K562 (cell line): ENCODE measurements around the gene CLSTN2. TPM values are rescaled to one million over a fixed set of nuclear protein-coding genes. Genes with fewer than 3 reads are reported as not detected.

Experiments used
- ATAC-seq: fragments of 200-7000 bp; cut with Tn5 transposase; 3 replicates; pipeline ENCODE4 v1.9.1; 2020; ENCODE audit warnings: moderate library complexity
- BruUV-seq: library from RNA; stranded (reverse); fragments of 400-500 nt; replicated peaks from 2 replicates; lab custom pipeline; 2021; lab: Mats Ljungman, UMichigan
- CTCF ChIA-PET: fragments of 300-600 bp; formaldehyde crosslinking; extraction: SDS; loops from one replicate; lab custom pipeline; 2021; ENCODE audit warnings: low intra/inter-chr PET ratio; lab: Yijun Ruan, JAX
- POLR2A ChIA-PET: fragments of 300-600, 350-650 bp; sonication (Branson Sonifier 250); formaldehyde crosslinking; extraction: SDS; loops from one replicate; lab custom pipeline; 2021; ENCODE audit warnings: antibody characterized with exemption, inconsistent platforms; lab: Yijun Ruan, JAX
- DNase-seq, 4 experiments: peaks; one replicate each; pipeline versions ENCODE4 v3.0.0 to v3.0.0-alpha.2; 2011 to 2018; ENCODE audit warnings: low spot score in 3 of 4, mixed read lengths in 3 of 4; ENCODE audit errors: extremely low read depth in 1 of 4
- FAIRE-seq: peaks from 2 replicates; lab custom pipeline; 2011; peaks lifted over from hg19 to GRCh38; lab: Jason Lieb, UNC
- H2AFZ ChIP-seq: 2 replicates; pipeline ENCODE4 v1.6.0; 2011; ENCODE audit warnings: low read depth, low read length, control low read depth, inconsistent platforms
- H3K27ac ChIP-seq: fragments of 200-600 bp; 3 replicates; pipeline ENCODE4 v1.8.0; 2011; ENCODE audit warnings: low read depth, mild to moderate bottlenecking, control low read depth, inconsistent platforms, low read length, moderate library complexity, mixed read lengths; ENCODE audit errors: extremely low read depth
- H3K27me3 ChIP-seq, 2 experiments: fragments of 300-600 bp in 1 of 2; 2 replicates in 1 of 2; 3 replicates in 1 of 2; pipeline versions ENCODE4 v1.6.0 to v1.8.0; 2011; ENCODE audit warnings: inconsistent platforms in 2 of 2, low read length in 2 of 2, mild to moderate bottlenecking in 1 of 2, mixed read lengths in 1 of 2, moderate library complexity in 1 of 2; ENCODE audit not compliant: control insufficient read depth in 2 of 2, insufficient read depth in 2 of 2
- H3K36me3 ChIP-seq: fragments of 300-600 bp; 3 replicates; pipeline ENCODE4 v1.8.0; 2011; ENCODE audit warnings: mild to moderate bottlenecking, low read length, inconsistent platforms; ENCODE audit not compliant: control insufficient read depth, insufficient read depth
- H3K4me1 ChIP-seq, 2 experiments: fragments of 200-600 bp in 1 of 2; replicated peaks in 1 of 2; 2 replicates in 1 of 2; 3 replicates in 1 of 2; pipeline versions ENCODE4 v1.5.1 to v1.8.0; 2011; ENCODE audit warnings: inconsistent platforms in 2 of 2, low read length in 2 of 2, mild to moderate bottlenecking in 1 of 2, mixed read lengths in 1 of 2, moderate library complexity in 1 of 2; ENCODE audit not compliant: control insufficient read depth in 2 of 2, insufficient read depth in 2 of 2
- H3K4me2 ChIP-seq: 2 replicates; pipeline ENCODE4 v1.6.1; 2011; ENCODE audit warnings: low read length, control low read depth, inconsistent platforms, mixed read lengths; ENCODE audit not compliant: insufficient read depth
- H3K4me3 ChIP-seq: fragments of 200-600 bp; sonication (generic), shearing (Covaris generic); 2 replicates; pipeline ENCODE4 v1.5.1; 2016; ENCODE audit warnings: control low read depth, inconsistent platforms
- H3K79me2 ChIP-seq: fragments of 200-600 bp; 3 replicates; pipeline ENCODE4 v1.8.0; 2011; ENCODE audit warnings: low read length, inconsistent platforms; ENCODE audit not compliant: control insufficient read depth, insufficient read depth
- H3K9ac ChIP-seq, 2 experiments: 2 replicates each; pipeline versions ENCODE4 v1.6.0 to v1.6.1; 2011; ENCODE audit warnings: low read depth in 2 of 2, low read length in 2 of 2, control low read depth in 1 of 2, inconsistent platforms in 1 of 2, mild to moderate bottlenecking in 1 of 2, mixed read lengths in 1 of 2; ENCODE audit not compliant: insufficient read depth in 1 of 2
- H3K9me1 ChIP-seq: one replicate; pipeline ENCODE4 v1.6.0; 2011; ENCODE audit warnings: inconsistent platforms, mild to moderate bottlenecking, low read length, moderate library complexity; ENCODE audit not compliant: control insufficient read depth, insufficient read depth
- H3K9me3 ChIP-seq: replicated peaks from 2 replicates; pipeline ENCODE4 v1.5.1; 2011; ENCODE audit warnings: low read depth, low read length, inconsistent platforms; ENCODE audit not compliant: control insufficient read depth, insufficient read depth
- H4K20me1 ChIP-seq: replicated peaks from 2 replicates; pipeline ENCODE4 v1.6.1; 2011; ENCODE audit warnings: low read length, inconsistent platforms, mixed read lengths; ENCODE audit not compliant: control insufficient read depth, insufficient read depth
- CTBP1 ChIP-seq: fragments of 450-650 bp; IDR thresholded peaks from 2 replicates; pipeline ENCODE4 v1.6.1; 2016; ENCODE audit warnings: borderline replicate concordance
- ERF ChIP-seq: fragments of 450-650 bp; formaldehyde crosslinking; IDR thresholded peaks from 2 replicates; pipeline ENCODE4 v1.4.0; 2020; ENCODE audit warnings: mild to moderate bottlenecking, mixed read lengths
- POLR2B ChIP-seq: fragments of 450-650 bp; IDR thresholded peaks from 2 replicates; pipeline ENCODE4 v1.6.1; 2018; ENCODE audit warnings: low read depth; ENCODE audit not compliant: partially characterized antibody
- PURB ChIP-seq: sonication (generic); formaldehyde crosslinking; IDR thresholded peaks from 2 replicates; pipeline ENCODE4 v1.9.0; 2021; ENCODE audit warnings: low read depth, mild to moderate bottlenecking, missing genetic modification reagents
- SMAD2 ChIP-seq: fragments of 150-350 bp; IDR thresholded peaks from 2 replicates; pipeline ENCODE4 v1.6.1; 2014; ENCODE audit warnings: low read depth, mild to moderate bottlenecking, low read length
- SMARCC2 ChIP-seq: fragments of 450-650 bp; IDR thresholded peaks from 2 replicates; pipeline ENCODE4 v1.6.1; 2017; ENCODE audit warnings: antibody characterized with exemption, moderate library complexity, mild to moderate bottlenecking, low read depth
- SRF ChIP-seq, 2 experiments: fragments of 250-450, 450-650 bp in 1 of 2; sonication (Bioruptor Pico) in 1 of 2; sonication (generic) in 1 of 2; formaldehyde crosslinking; IDR thresholded peaks; 2 replicates each; pipeline versions ENCODE4 v1.5.0 to v1.5.1; 2020 to 2022; ENCODE audit warnings: mild to moderate bottlenecking in 1 of 2, missing genetic modification reagents in 1 of 2
- ZNF121 ChIP-seq: sonication (generic); formaldehyde crosslinking; conservative IDR thresholded peaks from 2 replicates; pipeline ENCODE4 v1.8.0; 2022; ENCODE audit warnings: missing genetic modification reagents
- ZNF165 ChIP-seq: fragments of 250-450 bp; sonication (Bioruptor Pico); IDR thresholded peaks from 2 replicates; pipeline ENCODE4 v1.4.0; 2020; ENCODE audit warnings: borderline replicate concordance
- ZNF232 ChIP-seq: sonication (generic); formaldehyde crosslinking; IDR thresholded peaks from 2 replicates; pipeline ENCODE4 v1.8.0; 2022; ENCODE audit warnings: mild to moderate bottlenecking, missing genetic modification reagents
- ZNF274 ChIP-seq: IDR thresholded peaks from 2 replicates; pipeline ENCODE4 v1.6.1; 2011; ENCODE audit warnings: low read depth, mild to moderate bottlenecking, low read length, moderate library complexity, borderline replicate concordance
- WGBS: fragments of 100-300 bp; shearing (Covaris generic); methylation state at CpG from one replicate; pipeline ENCODE4 v1.1.6; 2016; ENCODE audit warnings: low coverage, mixed read lengths; ENCODE audit not compliant: insufficient coverage; ENCODE audit errors: missing lambda C conversion rate; 5-methylcytosine and 5-hydroxymethylcytosine counted together
- in situ Hi-C: fragments of 300-500 bp; cut with MboI; formaldehyde crosslinking; loops from 4 replicates; pipeline ENCODE4 v1.15.0; 2018; ENCODE audit warnings: inconsistent platforms, mixed read lengths
- intact Hi-C: fragments of 100-400 bp; cut with micrococcal nuclease; formaldehyde crosslinking; loops from 2 replicates; pipeline ENCODE4 v1.14.2; 2022
- polyA plus RNA-seq, 8 experiments: library from polyadenylated mRNA; depleted of rRNA in 4 of 8; stranded (reverse) in 5 of 8; unstranded in 3 of 8; fragments of >200 nt; fragmentation: Nextera tagmentation in 2 of 8; fragmentation: Illumina TruSeq in 1 of 8; extraction: Ambion mirVana in 2 of 8; extraction: Trizol in 1 of 8; gene quantifications; 2 replicates each; pipeline versions ENCODE4 v1.2.1 to v1.2.3, GENCODE V29; 2011 to 2014; ENCODE audit warnings: inconsistent platforms in 1 of 8, missing spikeins in 1 of 8
- total RNA-seq, 7 experiments: library from RNA; depleted of rRNA in 6 of 7; stranded (reverse); fragments of >200 nt in 6 of 7; fragmentation: Illumina TruSeq in 2 of 7; extraction: Trizol in 2 of 7; gene quantifications; 2 replicates each; pipeline versions ENCODE4 v1.2.1 to v1.2.3, GENCODE V29; 2011 to 2021; ENCODE audit warnings: low replicate concordance in 1 of 7
- TF ChIP-seq, protein P1 (sequence below): fragments of 450-650 bp; formaldehyde crosslinking; IDR thresholded peaks from 2 replicates; pipeline ENCODE4 v1.4.0; 2020; ENCODE audit warnings: mild to moderate bottlenecking, moderate library complexity
- TF ChIP-seq, protein P2 (sequence below): fragments of 200-800 bp; sonication (Bioruptor generic); IDR thresholded peaks from 2 replicates; pipeline ENCODE4 v1.6.1; 2017; ENCODE audit warnings: missing genetic modification characterization, missing compliant biosample characterization
- TF ChIP-seq, protein P3 (sequence below), 2 experiments: fragments of 450-650 bp in 1 of 2; sonication (generic) in 1 of 2; formaldehyde crosslinking; conservative IDR thresholded peaks; 2 replicates each; pipeline versions ENCODE4 v1.4.0 to v1.8.1; 2020 to 2022; ENCODE audit warnings: mild to moderate bottlenecking in 1 of 2, missing genetic modification reagents in 1 of 2

The CLSTN2 gene
- total and polyA plus RNA-seq, 9 of the 15 experiments (the other 6 are each of a cell fraction or from before 2014, with no cell fraction given), result 0.02 to 0.04 (median 0.04) TPM; not detected in 6

DNA sequence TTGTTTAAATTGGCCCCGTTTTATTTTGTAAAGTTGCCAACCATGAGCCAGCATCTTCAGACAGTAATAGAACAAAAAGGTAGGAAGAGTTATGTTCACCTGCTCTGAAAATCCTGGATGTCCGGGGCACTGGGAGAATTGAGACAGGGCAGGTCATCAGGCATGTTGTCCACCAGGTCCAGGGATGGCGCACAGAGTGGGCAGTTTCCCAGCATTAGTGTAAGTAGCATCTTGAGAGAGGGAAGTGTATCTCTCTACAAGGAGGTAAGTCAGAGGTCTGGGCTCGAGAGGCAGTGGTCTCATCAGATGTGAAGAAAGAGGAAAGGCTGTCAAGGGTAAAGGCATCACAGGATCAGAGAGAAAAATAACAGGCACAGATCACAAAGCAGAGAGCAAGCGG, 339.4 kb downstream of the CLSTN2 start:
- in situ Hi-C loops, result no loop called here
- POLR2A ChIA-PET, result no interaction called here
- Histone ChIP-seq H4K20me1 (no peaks in the 10 kb centered on the region), H2AFZ (no peak overlapping the region), H3K27ac (no peak overlapping the region), H3K4me2 (no peak overlapping the region), H3K9me3 (no peaks in the 10 kb centered on the region), H3K79me2 (no peaks in the 10 kb centered on the region), H3K27me3 (peaks cover 0 to 7% of the 10 kb centered on the region in 2 experiments; a peak in 1 of 5 replicates), H3K9ac (no peak overlapping the region), H3K4me1 (no peaks in the 10 kb centered on the region), H3K4me3 (no peak overlapping the region), H3K36me3 (no peaks in the 10 kb centered on the region), H3K9me1 (no peaks in the 10 kb centered on the region)
- FAIRE-seq, result no peak
- no TSS peak for BruUV-seq
- no peak for ATAC-seq
- intact Hi-C loops, result no loop called here
- TF ChIP-seq ZNF232 (CRISPR knock-in tag) (no peak), ZNF165 (CRISPR knock-in tag) (no peak), SMARCC2 (no peak), SMAD2 (no peak), ERF (no peak), ZNF121 (CRISPR knock-in tag) (no peak), CTBP1 (no peak), ZNF274 (no peak), POLR2B (no peak), PURB (CRISPR knock-in tag) (no peak), SRF (CRISPR knock-in tag; IDR thresholded peaks at IDR 0.05) (no peak)
- TF ChIP-seq, protein P1, sequence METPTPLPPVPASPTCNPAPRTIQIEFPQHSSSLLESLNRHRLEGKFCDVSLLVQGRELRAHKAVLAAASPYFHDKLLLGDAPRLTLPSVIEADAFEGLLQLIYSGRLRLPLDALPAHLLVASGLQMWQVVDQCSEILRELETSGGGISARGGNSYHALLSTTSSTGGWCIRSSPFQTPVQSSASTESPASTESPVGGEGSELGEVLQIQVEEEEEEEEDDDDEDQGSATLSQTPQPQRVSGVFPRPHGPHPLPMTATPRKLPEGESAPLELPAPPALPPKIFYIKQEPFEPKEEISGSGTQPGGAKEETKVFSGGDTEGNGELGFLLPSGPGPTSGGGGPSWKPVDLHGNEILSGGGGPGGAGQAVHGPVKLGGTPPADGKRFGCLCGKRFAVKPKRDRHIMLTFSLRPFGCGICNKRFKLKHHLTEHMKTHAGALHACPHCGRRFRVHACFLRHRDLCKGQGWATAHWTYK (CRISPR knock-in tag), result no peak
- TF ChIP-seq, protein P2, sequence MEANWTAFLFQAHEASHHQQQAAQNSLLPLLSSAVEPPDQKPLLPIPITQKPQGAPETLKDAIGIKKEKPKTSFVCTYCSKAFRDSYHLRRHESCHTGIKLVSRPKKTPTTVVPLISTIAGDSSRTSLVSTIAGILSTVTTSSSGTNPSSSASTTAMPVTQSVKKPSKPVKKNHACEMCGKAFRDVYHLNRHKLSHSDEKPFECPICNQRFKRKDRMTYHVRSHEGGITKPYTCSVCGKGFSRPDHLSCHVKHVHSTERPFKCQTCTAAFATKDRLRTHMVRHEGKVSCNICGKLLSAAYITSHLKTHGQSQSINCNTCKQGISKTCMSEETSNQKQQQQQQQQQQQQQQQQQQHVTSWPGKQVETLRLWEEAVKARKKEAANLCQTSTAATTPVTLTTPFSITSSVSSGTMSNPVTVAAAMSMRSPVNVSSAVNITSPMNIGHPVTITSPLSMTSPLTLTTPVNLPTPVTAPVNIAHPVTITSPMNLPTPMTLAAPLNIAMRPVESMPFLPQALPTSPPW (CRISPR knock-in tag), result no peak
- TF ChIP-seq, protein P3, sequence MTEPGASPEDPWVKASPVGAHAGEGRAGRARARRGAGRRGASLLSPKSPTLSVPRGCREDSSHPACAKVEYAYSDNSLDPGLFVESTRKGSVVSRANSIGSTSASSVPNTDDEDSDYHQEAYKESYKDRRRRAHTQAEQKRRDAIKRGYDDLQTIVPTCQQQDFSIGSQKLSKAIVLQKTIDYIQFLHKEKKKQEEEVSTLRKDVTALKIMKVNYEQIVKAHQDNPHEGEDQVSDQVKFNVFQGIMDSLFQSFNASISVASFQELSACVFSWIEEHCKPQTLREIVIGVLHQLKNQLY (CRISPR knock-in tag; conservative IDR thresholded peaks at IDR 0.05), result no peak
- CTCF ChIA-PET, result no interaction called here
- WGBS, result 0% methylated on average over 5 of the region's 5 CpGs
- no peak for DNase-seq
